Measurements from ENCODE around the gene PFDN1. TPM values are rescaled to one million over a fixed set of nuclear protein-coding genes. Genes with fewer than 3 reads are reported as not detected.

The PFDN1 gene
- total and polyA plus RNA-seq, 4 donors = 14.0 to 30.8 (median 20.7) TPM

GRCh38 chr5:140224658-140225057 is 78.2 kb downstream of the PFDN1 start:
- Histone ChIP-seq H3K4me3 (ENCODE audit: low read depth in 1 of 3, low read length in 3 of 3) (no peak overlapping the region), H3K4me1 (ENCODE audit: control insufficient read depth in 4 of 4, insufficient read depth in 4 of 4, low read length in 3 of 4) (peaks cover 3 to 33% (median 17%) of the 10 kb centered on the region in 4 donors), H3K27ac (ENCODE audit: low read depth in 1 of 2, low read length in 2 of 2) (no peak overlapping the region), H3K27me3 (ENCODE audit: control insufficient read depth in 4 of 4, insufficient read depth in 4 of 4, low read length in 3 of 4) (no peaks in the 10 kb centered on the region), H3K36me3 (ENCODE audit: control insufficient read depth in 4 of 4, insufficient read depth in 3 of 4, low read depth in 1 of 4, low read length in 3 of 4) (no peaks in the 10 kb centered on the region), H3K9ac (ENCODE audit: low read depth in 1 of 2, low read length in 2 of 2) (no peak overlapping the region), H3K9me3 (ENCODE audit: control insufficient read depth in 4 of 4, low read length in 3 of 4) (no peaks in the 10 kb centered on the region)
- TF ChIP-seq SP1 (IDR thresholded peaks at IDR 0.05) (no peak), RXRA (IDR thresholded peaks at IDR 0.05) (no peak)
- no peak for DNase-seq (ENCODE audit: low spot score)
- WGBS = 93% methylated on average over 3 of the region's 3 CpGs

DNA sequence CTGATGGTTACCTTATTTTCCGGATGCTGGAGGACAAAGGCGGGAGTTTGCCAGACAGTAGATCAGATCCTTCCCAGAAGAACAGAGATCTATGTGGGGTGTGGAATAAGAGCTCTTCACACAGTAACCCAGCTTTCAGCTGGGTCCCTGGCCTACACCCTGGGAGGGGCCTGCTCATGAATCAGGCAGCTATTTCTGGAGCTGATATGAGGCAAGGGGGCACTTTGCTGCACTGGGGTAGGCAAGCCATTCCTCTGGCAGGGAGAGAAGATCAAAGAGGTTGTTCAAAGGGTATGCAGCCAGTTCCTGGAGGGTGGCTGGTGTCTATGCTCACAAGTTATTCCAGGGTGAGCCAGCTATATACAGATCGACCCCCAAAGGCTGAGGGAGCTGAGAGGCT is 79.3 kb downstream of the PFDN1 start:
- no peak overlapping the region for H3K27ac ChIP-seq (ENCODE audit: low read depth in 1 of 2, low read length in 2 of 2)
- no peaks in the 10 kb centered on the region for H3K36me3 ChIP-seq (ENCODE audit: control insufficient read depth in 4 of 4, insufficient read depth in 3 of 4, low read depth in 1 of 4, low read length in 3 of 4)
- H3K9me3 ChIP-seq (ENCODE audit: control insufficient read depth in 4 of 4, low read length in 3 of 4) = no peaks in the 10 kb centered on the region
- 88% methylated on average over 3 of the region's 3 CpGs for WGBS
- DNase-seq (ENCODE audit: low spot score) = no peak
- H3K4me3 ChIP-seq (ENCODE audit: low read depth in 1 of 3, low read length in 3 of 3) = no peak overlapping the region
- TF ChIP-seq, protein P1, sequence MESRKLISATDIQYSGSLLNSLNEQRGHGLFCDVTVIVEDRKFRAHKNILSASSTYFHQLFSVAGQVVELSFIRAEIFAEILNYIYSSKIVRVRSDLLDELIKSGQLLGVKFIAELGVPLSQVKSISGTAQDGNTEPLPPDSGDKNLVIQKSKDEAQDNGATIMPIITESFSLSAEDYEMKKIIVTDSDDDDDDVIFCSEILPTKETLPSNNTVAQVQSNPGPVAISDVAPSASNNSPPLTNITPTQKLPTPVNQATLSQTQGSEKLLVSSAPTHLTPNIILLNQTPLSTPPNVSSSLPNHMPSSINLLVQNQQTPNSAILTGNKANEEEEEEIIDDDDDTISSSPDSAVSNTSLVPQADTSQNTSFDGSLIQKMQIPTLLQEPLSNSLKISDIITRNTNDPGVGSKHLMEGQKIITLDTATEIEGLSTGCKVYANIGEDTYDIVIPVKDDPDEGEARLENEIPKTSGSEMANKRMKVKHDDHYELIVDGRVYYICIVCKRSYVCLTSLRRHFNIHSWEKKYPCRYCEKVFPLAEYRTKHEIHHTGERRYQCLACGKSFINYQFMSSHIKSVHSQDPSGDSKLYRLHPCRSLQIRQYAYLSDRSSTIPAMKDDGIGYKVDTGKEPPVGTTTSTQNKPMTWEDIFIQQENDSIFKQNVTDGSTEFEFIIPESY (IDR thresholded peaks at IDR 0.05) = no peak
- TF ChIP-seq YY1 (IDR thresholded peaks at IDR 0.05) (no peak), EGR1 (IDR thresholded peaks at IDR 0.05; ENCODE audit: low read depth in 2 of 2) (no peak), FOXA1 (IDR thresholded peaks at IDR 0.05) (no peak), FOXA2 (IDR thresholded peaks at IDR 0.05) (no peak), HNF4A (conservative IDR thresholded peaks at IDR 0.05) (no peak), CTCF (IDR thresholded peaks at IDR 0.05; ENCODE audit: low read depth, low read length, missing input control) (no peak), HNF4G (IDR thresholded peaks at IDR 0.05) (no peak), ATF3 (IDR thresholded peaks at IDR 0.05) (no peak), RAD21 (IDR thresholded peaks at IDR 0.05) (no peak), REST (IDR thresholded peaks at IDR 0.05) (no peak), SP1 (IDR thresholded peaks at IDR 0.05) (no peak), MAX (IDR thresholded peaks at IDR 0.05) (no peak), JUND (IDR thresholded peaks at IDR 0.05) (no peak), RXRA (IDR thresholded peaks at IDR 0.05) (no peak), GABPA (IDR thresholded peaks at IDR 0.05 in 1 of 2, conservative IDR thresholded peaks at IDR 0.05 in 1 of 2) (no peak)
- H3K27me3 ChIP-seq (ENCODE audit: control insufficient read depth in 4 of 4, insufficient read depth in 4 of 4, low read length in 3 of 4) = no peaks in the 10 kb centered on the region
- H3K4me1 ChIP-seq (ENCODE audit: control insufficient read depth in 4 of 4, insufficient read depth in 4 of 4, low read length in 3 of 4) = peaks cover 7 to 44% (median 28%) of the 10 kb centered on the region in 4 donors
- H3K9ac ChIP-seq (ENCODE audit: low read depth in 1 of 2, low read length in 2 of 2) = no peak overlapping the region
